Measurements from ENCODE around the gene ADPRH.

ADPRH gene

DNA sequence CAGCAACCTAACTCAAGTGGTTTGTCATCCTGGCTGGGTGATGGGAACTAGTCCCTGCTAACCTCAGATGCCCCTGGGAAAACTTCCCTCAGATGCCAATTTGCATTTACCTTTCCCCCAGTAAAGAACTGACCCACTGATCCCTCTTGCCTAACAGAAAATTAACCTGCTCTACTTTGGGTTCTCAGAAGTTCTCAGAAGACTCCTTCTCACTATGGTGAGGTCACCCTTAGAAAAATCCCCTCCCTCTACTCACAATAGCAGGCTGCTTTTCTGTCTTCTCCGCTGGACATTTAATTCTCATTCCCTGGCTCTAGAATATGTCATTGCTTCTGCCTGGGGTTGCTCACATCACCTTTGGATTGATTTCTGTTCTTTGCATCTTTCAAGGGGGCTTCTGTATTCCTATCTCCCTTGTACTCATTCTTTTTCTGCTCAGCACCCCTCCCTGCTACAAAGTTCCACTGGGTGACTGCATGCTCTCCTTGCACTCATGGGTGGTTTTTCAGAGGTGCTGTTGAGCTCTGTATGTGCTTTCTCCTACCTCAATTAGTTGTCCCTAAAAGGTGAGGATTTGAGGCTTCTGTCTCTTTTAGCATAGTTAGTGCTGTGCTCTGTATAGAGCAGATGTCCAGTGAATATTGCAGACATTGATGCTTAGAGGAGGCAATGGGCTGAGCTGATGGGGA, 19.3 kb downstream of the ADPRH start:
- no peak overlapping the region for H3K4me3 ChIP-seq (ENCODE audit: low read depth in 1 of 2, low read length in 2 of 2)

DNA sequence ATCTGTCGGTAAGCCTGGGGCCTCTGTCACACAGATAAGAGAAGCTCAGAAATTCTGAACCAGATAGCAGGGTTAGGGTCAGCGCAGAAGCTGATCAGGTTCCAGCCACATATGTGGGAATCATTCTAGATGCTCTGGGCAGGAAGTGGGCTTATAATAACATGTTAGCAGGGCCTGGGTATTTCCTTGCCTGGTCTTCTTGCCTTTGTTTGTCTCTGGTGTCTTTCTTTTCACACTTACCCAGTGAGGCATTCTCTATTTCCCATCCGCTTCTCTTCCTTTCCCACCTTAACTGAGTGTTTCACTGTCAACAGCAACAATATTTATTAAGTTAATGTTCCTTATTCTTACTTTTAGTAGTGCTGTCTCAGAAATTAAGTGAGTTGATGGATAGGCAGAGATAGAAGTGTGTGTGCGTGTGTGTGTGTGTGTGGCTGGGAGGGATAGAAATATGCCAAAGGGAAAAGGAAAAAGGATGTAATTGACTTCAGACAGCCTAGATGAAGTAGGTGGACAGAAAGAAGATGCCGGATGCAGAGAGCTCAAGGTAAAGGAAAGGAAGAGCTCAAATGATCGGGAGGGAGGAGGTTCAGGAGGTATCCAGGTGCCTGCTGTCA, 20.4 kb downstream of the ADPRH start:
- no peak overlapping the region for H3K27ac ChIP-seq (ENCODE audit: low read length)
- no peaks in the 10 kb centered on the region for H3K36me3 ChIP-seq (ENCODE audit: control insufficient read depth in 1 of 2, insufficient read depth in 2 of 2, low read length in 2 of 2)
- no peaks in the 10 kb centered on the region for H3K9me3 ChIP-seq (ENCODE audit: control insufficient read depth in 1 of 2, low read length in 2 of 2)
- H3K4me3 ChIP-seq (ENCODE audit: low read depth in 1 of 2, low read length in 2 of 2): no peak overlapping the region
- H3K4me1 ChIP-seq (ENCODE audit: control insufficient read depth in 1 of 2, insufficient read depth in 2 of 2, low read length in 2 of 2): no peaks in the 10 kb centered on the region
- H3K27me3 ChIP-seq (ENCODE audit: low read depth, low read length): no peaks in the 10 kb centered on the region

More for the DNA sequence above, 19.3 kb downstream of the ADPRH start:
- H3K9me3 ChIP-seq (ENCODE audit: control insufficient read depth in 1 of 2, low read length in 2 of 2): no peaks in the 10 kb centered on the region
- no peak overlapping the region for H3K27ac ChIP-seq (ENCODE audit: low read length)
- no peaks in the 10 kb centered on the region for H3K36me3 ChIP-seq (ENCODE audit: control insufficient read depth in 1 of 2, insufficient read depth in 2 of 2, low read length in 2 of 2)
- H3K27me3 ChIP-seq (ENCODE audit: low read depth, low read length): no peaks in the 10 kb centered on the region
- no peaks in the 10 kb centered on the region for H3K4me1 ChIP-seq (ENCODE audit: control insufficient read depth in 1 of 2, insufficient read depth in 2 of 2, low read length in 2 of 2)

DNA sequence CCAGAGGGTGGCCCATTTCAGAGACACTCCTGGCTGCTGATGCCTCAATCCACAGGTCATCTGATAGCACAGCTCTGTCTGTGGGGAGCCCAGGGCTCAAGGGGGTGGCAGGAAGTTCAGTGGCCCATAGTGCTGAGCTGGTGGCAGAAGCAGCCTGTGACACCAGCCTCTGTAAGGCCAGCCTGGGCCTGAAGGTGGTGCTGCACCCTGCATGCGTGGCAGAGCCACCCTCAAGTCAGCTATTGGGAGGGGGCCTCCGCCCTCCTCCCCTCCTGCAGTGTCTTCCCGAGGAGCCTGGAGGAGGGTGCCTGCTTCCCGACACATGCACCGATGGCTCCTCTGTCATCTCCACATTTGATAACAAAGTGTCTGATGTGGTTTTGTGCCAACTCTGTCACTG, 21.4 kb downstream of the ADPRH start:
- Histone ChIP-seq H3K4me1 (ENCODE audit: control insufficient read depth in 1 of 2, insufficient read depth in 2 of 2, low read length in 2 of 2) (no peaks in the 10 kb centered on the region), H3K36me3 (ENCODE audit: control insufficient read depth in 1 of 2, insufficient read depth in 2 of 2, low read length in 2 of 2) (no peaks in the 10 kb centered on the region), H3K4me3 (ENCODE audit: low read depth in 1 of 2, low read length in 2 of 2) (no peak overlapping the region), H3K27ac (ENCODE audit: low read length) (no peak overlapping the region), H3K27me3 (ENCODE audit: low read depth, low read length) (no peaks in the 10 kb centered on the region), H3K9me3 (ENCODE audit: control insufficient read depth in 1 of 2, low read length in 2 of 2) (no peaks in the 10 kb centered on the region)

DNA sequence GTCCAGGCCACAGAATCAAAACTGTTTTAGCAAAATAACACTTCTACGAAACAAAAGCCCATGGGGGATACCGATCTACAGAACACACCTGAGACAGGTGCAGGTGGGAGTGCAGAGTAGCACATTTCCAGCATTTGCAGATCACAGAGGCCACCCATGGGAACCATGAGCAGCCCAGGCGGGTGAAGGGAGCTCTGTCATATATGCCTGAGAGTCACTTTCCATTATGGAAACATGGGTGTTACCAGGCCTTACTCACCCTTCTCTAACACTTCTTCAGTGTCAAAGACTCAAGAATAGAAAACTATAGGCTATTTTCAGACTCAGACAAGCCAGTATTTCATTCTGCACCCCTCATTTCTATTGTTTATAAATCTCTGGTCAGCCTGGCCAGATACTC, 21.9 kb downstream of the ADPRH start:
- Histone ChIP-seq H3K4me3 (ENCODE audit: low read depth in 1 of 2, low read length in 2 of 2) (no peak overlapping the region), H3K27me3 (ENCODE audit: low read depth, low read length) (no peaks in the 10 kb centered on the region), H3K36me3 (ENCODE audit: control insufficient read depth in 1 of 2, insufficient read depth in 2 of 2, low read length in 2 of 2) (no peaks in the 10 kb centered on the region), H3K9me3 (ENCODE audit: control insufficient read depth in 1 of 2, low read length in 2 of 2) (no peaks in the 10 kb centered on the region), H3K27ac (ENCODE audit: low read length) (no peak overlapping the region), H3K4me1 (ENCODE audit: control insufficient read depth in 1 of 2, insufficient read depth in 2 of 2, low read length in 2 of 2) (no peaks in the 10 kb centered on the region)

DNA sequence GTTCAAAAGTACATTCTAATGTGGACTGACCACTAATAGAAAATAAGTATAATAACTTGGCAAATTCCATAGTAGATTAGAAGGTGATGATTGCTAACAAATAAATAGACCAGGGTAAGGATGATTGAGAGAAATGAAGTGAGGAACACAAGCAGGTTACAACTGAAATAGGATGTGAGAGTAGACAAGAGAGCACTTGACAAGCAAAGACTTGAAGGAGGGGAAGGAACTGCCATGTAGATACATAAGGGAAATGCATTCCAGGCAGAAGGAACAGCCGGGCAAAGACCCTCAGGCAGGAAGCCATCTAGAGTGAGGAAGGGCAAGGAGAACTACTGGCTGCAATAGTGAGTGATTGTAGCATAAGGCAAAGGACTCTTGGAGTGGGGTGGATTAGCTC, 23.4 kb downstream of the ADPRH start:
- H3K9me3 ChIP-seq (ENCODE audit: control insufficient read depth in 1 of 2, low read length in 2 of 2): no peaks in the 10 kb centered on the region
- H3K27ac ChIP-seq (ENCODE audit: low read length): no peak overlapping the region
- no peaks in the 10 kb centered on the region for H3K27me3 ChIP-seq (ENCODE audit: low read depth, low read length)
- no peaks in the 10 kb centered on the region for H3K4me1 ChIP-seq (ENCODE audit: control insufficient read depth in 1 of 2, insufficient read depth in 2 of 2, low read length in 2 of 2)
- H3K36me3 ChIP-seq (ENCODE audit: control insufficient read depth in 1 of 2, insufficient read depth in 2 of 2, low read length in 2 of 2): no peaks in the 10 kb centered on the region
- H3K4me3 ChIP-seq (ENCODE audit: low read depth in 1 of 2, low read length in 2 of 2): no peak overlapping the region

DNA sequence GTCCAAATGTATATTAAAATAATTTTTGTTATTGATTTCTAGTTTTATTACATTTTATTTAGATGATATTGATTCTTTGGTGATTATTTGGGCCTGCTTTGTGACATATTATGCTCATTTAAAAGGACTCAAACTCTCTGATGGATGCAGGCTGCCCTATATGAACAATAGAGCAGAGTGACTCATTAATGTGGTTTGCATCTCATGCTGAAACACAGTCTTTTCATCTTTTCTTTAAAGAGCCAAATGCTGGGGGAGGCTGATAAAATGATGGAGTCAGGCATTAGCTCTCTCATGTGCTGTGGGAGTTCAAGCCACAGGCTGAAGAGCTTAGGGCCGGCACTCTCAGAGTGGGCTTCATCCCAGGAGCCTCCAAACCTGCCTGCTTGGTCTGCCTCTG, 25.6 kb downstream of the ADPRH start:
- Histone ChIP-seq H3K36me3 (ENCODE audit: control insufficient read depth in 1 of 2, insufficient read depth in 2 of 2, low read length in 2 of 2) (no peaks in the 10 kb centered on the region), H3K4me3 (ENCODE audit: low read depth in 1 of 2, low read length in 2 of 2) (no peak overlapping the region), H3K27ac (ENCODE audit: low read length) (no peak overlapping the region), H3K4me1 (ENCODE audit: control insufficient read depth in 1 of 2, insufficient read depth in 2 of 2, low read length in 2 of 2) (no peaks in the 10 kb centered on the region), H3K27me3 (ENCODE audit: low read depth, low read length) (no peaks in the 10 kb centered on the region), H3K9me3 (ENCODE audit: control insufficient read depth in 1 of 2, low read length in 2 of 2) (no peaks in the 10 kb centered on the region)

DNA sequence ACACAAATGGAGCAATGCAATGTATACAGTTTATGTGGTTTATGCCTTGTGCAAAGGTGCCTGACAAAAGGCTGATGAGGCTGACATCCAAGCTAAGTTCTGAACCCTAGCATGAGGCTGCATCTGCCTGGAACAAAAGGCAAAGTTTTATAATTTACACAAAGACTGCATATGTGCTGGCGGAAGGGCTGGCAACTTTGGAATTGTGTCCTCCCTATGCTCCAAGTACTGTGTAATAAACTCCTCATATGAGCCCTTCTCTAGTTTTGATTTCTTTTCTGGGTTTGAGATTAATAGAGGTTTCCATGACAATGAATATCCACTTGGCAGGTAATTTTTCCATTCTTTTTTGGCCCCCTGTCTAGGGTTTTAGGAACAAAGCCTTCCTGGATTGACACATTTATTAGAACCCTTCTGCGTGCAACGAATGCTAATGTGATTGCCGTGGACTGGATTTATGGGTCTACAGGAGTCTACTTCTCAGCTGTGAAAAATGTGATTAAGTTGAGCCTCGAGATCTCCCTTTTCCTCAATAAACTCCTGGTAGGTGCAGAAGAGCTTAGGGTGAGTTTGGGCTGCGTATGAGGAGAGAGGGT, 29.2 kb downstream of the ADPRH start:
- no peaks in the 10 kb centered on the region for H3K9me3 ChIP-seq (ENCODE audit: control insufficient read depth in 1 of 2, low read length in 2 of 2)
- no peaks in the 10 kb centered on the region for H3K4me1 ChIP-seq (ENCODE audit: control insufficient read depth in 1 of 2, insufficient read depth in 2 of 2, low read length in 2 of 2)
- H3K36me3 ChIP-seq (ENCODE audit: control insufficient read depth in 1 of 2, insufficient read depth in 2 of 2, low read length in 2 of 2): no peaks in the 10 kb centered on the region
- no peak overlapping the region for H3K27ac ChIP-seq (ENCODE audit: low read length)
- no peak overlapping the region for H3K4me3 ChIP-seq (ENCODE audit: low read depth in 1 of 2, low read length in 2 of 2)
- H3K27me3 ChIP-seq (ENCODE audit: low read depth, low read length): no peaks in the 10 kb centered on the region

DNA sequence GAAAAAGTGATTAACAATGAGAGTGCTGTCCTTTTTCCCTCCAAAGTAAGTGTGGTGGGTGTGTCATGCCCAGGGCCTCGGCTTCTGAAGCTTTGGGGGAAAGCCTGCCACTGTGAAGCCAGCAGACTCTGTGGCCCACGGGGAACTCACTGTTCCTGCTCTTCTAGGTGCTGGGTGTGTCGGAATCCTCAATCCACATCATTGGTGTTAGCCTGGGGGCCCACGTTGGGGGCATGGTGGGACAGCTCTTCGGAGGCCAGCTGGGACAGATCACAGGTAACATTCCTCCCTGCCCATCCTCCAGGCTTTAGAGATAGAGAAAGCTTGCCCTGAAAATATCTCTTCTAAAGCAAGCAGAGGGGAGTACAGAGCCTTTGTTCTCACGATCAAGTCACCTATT, 30.0 kb downstream of the ADPRH start:
- H3K27me3 ChIP-seq (ENCODE audit: low read depth, low read length): no peaks in the 10 kb centered on the region
- no peaks in the 10 kb centered on the region for H3K4me1 ChIP-seq (ENCODE audit: control insufficient read depth in 1 of 2, insufficient read depth in 2 of 2, low read length in 2 of 2)

DNA sequence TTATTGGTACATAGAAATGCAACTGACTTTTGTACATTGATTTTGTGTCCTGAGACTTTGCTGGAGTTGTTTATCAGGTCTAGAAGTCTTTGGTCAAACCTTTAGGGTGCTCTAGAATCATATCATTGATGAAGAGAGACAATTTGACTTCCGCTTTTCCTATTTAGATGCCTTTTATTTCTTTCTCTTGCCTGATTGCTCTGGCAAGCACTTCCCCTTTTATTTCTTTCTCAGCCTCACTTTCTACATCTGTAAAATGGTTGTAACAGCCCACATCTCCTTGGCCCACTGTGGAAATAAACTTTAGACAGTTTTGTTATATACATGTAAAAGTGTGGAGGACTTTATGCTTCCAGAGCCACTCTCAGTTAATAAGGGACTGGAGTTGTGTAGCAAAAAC, 32.4 kb downstream of the ADPRH start:
- H3K36me3 ChIP-seq (ENCODE audit: control insufficient read depth in 1 of 2, insufficient read depth in 2 of 2, low read length in 2 of 2): no peaks in the 10 kb centered on the region
- H3K27me3 ChIP-seq (ENCODE audit: low read depth, low read length): no peaks in the 10 kb centered on the region
- H3K4me1 ChIP-seq (ENCODE audit: control insufficient read depth in 1 of 2, insufficient read depth in 2 of 2, low read length in 2 of 2): no peaks in the 10 kb centered on the region
- H3K4me3 ChIP-seq (ENCODE audit: low read depth in 1 of 2, low read length in 2 of 2): no peak overlapping the region
- no peaks in the 10 kb centered on the region for H3K9me3 ChIP-seq (ENCODE audit: control insufficient read depth in 1 of 2, low read length in 2 of 2)
- H3K27ac ChIP-seq (ENCODE audit: low read length): no peak overlapping the region

More for the DNA sequence above, 30.0 kb downstream of the ADPRH start:
- Histone ChIP-seq H3K36me3 (ENCODE audit: control insufficient read depth in 1 of 2, insufficient read depth in 2 of 2, low read length in 2 of 2) (no peaks in the 10 kb centered on the region), H3K4me3 (ENCODE audit: low read depth in 1 of 2, low read length in 2 of 2) (no peak overlapping the region), H3K9me3 (ENCODE audit: control insufficient read depth in 1 of 2, low read length in 2 of 2) (no peaks in the 10 kb centered on the region), H3K27ac (ENCODE audit: low read length) (no peak overlapping the region)

DNA sequence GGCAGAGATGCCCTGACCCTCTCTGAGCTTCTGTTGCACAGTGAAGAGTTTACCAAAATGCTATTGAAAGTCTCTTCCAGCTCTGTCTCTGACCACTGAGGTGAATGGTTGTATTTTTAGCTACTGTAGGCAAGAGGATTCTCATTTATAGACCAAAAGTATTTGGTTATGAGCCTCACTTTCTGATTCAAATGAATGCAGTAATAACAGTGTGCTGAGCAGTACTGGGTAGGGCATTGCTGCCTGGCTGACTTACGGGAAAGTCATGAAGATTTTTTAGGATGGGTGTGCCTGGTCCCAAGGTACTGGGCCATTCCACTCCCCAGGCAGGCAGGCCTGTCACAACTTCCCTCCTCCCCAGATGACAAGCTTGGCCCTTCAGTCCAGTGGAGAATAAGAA, 33.9 kb downstream of the ADPRH start:
- no peaks in the 10 kb centered on the region for H3K36me3 ChIP-seq (ENCODE audit: control insufficient read depth in 1 of 2, insufficient read depth in 2 of 2, low read length in 2 of 2)
- H3K4me1 ChIP-seq (ENCODE audit: control insufficient read depth in 1 of 2, insufficient read depth in 2 of 2, low read length in 2 of 2): no peaks in the 10 kb centered on the region
- H3K27me3 ChIP-seq (ENCODE audit: low read depth, low read length): no peaks in the 10 kb centered on the region
- H3K4me3 ChIP-seq (ENCODE audit: low read depth in 1 of 2, low read length in 2 of 2): no peak overlapping the region
- H3K27ac ChIP-seq (ENCODE audit: low read length): no peak overlapping the region
- no peaks in the 10 kb centered on the region for H3K9me3 ChIP-seq (ENCODE audit: control insufficient read depth in 1 of 2, low read length in 2 of 2)

DNA sequence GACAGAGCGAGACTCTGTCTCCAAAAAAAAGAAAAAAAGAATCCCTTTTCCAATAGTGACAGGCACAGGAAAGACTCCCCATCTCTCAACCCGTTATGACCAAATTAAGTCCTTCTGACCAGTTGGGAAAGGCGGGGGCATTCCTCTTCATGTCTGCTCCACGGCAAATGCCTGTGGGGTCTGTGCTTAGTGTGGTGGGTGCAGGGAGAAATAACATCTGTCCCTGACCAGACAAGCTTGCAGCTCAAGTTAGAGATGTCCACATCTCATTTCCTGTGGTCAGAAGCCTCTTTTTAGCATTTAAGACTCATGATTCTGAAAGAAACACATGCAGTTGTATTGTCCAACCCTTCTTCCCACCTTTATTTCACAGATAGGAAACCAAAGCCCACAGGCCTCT, 34.6 kb downstream of the ADPRH start:
- no peaks in the 10 kb centered on the region for H3K9me3 ChIP-seq (ENCODE audit: control insufficient read depth in 1 of 2, low read length in 2 of 2)
- H3K27me3 ChIP-seq (ENCODE audit: low read depth, low read length): no peaks in the 10 kb centered on the region
- no peak overlapping the region for H3K4me3 ChIP-seq (ENCODE audit: low read depth in 1 of 2, low read length in 2 of 2)
- no peaks in the 10 kb centered on the region for H3K4me1 ChIP-seq (ENCODE audit: control insufficient read depth in 1 of 2, insufficient read depth in 2 of 2, low read length in 2 of 2)
- no peak overlapping the region for H3K27ac ChIP-seq (ENCODE audit: low read length)
- no peaks in the 10 kb centered on the region for H3K36me3 ChIP-seq (ENCODE audit: control insufficient read depth in 1 of 2, insufficient read depth in 2 of 2, low read length in 2 of 2)

Measured in muscle layer of duodenum (tissue), 2 donors.